T47D (cell line): Measurements from ENCODE around the gene GTPBP2.

Experiments used
- DNase-seq, 2 experiments: peaks; one replicate each; pipeline versions ENCODE4 v3.0.0 to v3.0.0-alpha.2; 2011 to 2012; ENCODE audit warnings: low read depth in 1 of 2, low spot score in 1 of 2
- JUND ChIP-seq: IDR thresholded peaks from 2 replicates; pipeline ENCODE4 v1.6.1; 2012; ENCODE audit warnings: low read depth
- in situ Hi-C: cut with HindIII; loops from 2 replicates; pipeline ENCODE4 v1.10.0; 2016; ENCODE audit warnings: low sequenced_read_pairs, low pct_unique_long_range_greater_than_20kb

GTPBP2 gene, protein sequence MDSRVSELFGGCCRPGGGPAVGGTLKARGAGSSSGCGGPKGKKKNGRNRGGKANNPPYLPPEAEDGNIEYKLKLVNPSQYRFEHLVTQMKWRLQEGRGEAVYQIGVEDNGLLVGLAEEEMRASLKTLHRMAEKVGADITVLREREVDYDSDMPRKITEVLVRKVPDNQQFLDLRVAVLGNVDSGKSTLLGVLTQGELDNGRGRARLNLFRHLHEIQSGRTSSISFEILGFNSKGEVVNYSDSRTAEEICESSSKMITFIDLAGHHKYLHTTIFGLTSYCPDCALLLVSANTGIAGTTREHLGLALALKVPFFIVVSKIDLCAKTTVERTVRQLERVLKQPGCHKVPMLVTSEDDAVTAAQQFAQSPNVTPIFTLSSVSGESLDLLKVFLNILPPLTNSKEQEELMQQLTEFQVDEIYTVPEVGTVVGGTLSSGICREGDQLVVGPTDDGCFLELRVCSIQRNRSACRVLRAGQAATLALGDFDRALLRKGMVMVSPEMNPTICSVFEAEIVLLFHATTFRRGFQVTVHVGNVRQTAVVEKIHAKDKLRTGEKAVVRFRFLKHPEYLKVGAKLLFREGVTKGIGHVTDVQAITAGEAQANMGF

DNA sequence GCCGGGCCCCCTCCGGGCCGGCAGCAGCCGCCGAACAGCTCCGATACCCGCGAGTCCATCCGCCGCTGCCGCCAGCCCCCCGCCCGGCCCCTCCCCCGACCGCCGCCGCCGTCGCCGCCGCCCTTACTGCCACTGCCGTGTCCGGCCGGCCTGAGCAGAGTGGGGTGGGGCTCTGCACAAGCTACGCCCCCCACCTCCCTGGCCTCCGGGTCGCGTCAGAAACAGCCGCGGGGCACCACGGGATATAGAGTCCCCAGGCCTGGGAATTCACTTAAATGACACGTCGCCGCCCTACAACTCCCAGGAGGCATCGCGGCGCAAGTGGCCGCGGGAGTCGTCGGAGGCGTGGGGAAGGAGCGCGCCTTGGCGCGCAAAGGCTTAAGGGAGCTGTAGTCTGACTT, at the start of gene GTPBP2:
GTPBP2 (minus strand) TSS at position 161 of the 401 bp plus-strand sequence; CDS start at position 59, 102 bp downstream.
- in situ Hi-C loops, result no loop called here
- no peak for TF ChIP-seq JUND
- DNase-seq, result peak; percentile 85 to 100

DNA sequence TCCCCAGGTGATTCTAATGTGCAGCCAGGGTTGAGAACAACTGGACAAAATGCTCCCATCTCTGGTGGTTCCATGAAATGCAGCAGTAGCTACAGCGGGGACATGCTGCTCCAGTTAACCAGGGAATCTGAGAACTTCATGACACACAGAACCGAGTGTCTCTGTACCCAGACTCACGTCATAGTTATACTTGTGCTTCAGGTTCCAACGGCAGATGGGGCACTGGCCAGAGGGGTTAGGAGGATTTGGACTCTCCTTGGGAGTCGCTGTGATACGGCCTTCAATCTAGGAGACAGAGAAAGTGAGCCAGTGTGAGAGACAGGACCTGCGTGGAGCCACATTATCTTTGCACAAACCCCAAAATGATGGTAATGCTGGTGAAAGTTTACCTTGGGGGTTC, 49.3 kb upstream of the GTPBP2 start:
- no peak for TF ChIP-seq JUND
- no peak for DNase-seq
- in situ Hi-C loops, result no loop called here

DNA sequence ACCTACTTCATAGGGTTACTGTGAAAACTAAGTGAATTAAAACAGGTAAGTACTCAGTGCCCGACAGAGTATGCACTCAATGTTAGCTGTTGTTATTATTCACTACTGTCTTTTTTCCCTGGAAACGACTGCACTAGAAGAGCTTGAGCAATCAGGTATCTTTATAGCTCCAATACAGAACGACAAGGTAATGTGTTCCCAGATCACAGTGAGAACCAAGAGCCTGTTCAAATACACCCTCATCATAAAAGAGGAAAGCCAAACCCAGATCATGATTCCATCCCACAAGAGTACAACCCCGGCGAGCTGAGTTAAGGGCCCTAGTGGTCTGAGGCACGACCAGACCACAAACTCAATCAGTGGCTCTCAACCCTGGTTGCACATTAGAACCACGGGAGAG, 48.7 kb upstream of the GTPBP2 start:
- no peak for TF ChIP-seq JUND
- in situ Hi-C loops, result no loop called here
- no peak for DNase-seq

DNA sequence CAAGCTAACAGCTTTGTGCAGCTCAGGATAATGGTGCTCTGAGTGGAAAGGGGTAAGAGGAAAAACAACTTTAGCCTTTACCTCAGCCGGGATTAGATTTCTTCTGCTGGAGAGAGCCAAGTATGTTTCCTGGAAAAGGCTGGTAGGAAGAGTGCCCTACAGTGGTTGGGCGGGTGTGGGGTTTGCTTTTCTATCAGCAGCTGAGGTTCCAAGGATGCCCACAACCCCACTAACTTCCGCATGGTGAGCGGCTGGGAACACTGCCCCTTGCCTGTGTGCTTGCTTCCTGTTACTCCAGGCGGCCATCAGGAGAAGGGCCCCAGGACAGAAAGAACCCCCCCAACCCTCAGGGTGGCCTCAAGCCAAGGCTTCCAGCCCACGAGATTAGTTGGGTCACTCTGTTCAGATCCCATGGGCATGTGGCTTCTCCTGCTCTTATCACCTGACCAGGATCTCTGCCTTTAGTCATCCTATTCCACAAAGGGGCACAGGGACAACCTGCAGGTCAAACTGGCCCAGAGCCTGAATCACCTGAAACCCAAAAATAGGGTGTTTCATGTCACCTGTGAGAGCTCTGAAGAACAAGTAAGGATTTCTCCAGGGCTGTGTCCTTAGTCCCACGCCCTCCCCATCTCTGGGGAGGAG, 48.0 kb upstream of the GTPBP2 start:
- no peak for TF ChIP-seq JUND
- in situ Hi-C loops, result no loop called here
- DNase-seq, result no peak

DNA sequence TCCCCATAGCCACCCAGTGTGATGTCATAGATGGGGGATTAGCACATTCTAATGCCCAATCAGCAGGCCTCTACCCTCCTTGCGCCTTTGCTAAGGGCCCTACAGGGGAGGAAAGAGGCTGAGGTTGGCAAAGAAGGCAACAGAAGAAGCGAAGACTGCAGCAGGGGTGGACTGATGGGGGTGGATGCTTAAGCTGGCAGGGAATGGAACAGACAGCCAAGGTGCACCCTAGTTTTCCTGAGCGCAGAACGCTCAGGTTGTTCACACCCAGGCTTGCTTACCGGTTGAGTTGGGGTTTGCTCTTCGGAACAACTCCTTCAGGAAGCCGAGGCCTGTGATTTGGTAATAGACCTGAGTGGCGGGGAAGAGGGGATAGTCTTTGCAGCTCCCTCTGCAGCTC, 45.9 kb upstream of the GTPBP2 start:
- no peak for DNase-seq
- TF ChIP-seq JUND, result no peak
- in situ Hi-C loops, result no loop called here

DNA sequence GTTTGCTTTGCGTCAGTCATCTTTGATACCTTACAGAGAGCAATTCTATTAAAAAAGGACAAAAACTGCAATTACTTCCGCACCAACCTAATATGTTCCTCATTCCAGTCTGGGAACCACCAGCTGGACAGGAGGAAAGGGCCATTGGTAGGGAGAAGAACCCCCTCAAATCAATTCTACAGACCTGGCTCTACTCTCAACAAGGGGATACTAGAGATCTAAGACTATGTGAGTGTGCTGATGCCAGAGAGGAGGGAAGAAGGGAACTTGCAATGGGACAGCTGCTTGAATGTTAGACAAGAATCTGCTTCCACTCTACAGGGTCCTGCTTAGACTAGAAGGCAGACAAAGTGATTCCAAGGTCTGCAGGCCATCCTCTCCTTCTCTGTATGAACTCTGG, 45.2 kb upstream of the GTPBP2 start:
- DNase-seq, result no peak
- in situ Hi-C loops, result no loop called here
- TF ChIP-seq JUND, result no peak

DNA sequence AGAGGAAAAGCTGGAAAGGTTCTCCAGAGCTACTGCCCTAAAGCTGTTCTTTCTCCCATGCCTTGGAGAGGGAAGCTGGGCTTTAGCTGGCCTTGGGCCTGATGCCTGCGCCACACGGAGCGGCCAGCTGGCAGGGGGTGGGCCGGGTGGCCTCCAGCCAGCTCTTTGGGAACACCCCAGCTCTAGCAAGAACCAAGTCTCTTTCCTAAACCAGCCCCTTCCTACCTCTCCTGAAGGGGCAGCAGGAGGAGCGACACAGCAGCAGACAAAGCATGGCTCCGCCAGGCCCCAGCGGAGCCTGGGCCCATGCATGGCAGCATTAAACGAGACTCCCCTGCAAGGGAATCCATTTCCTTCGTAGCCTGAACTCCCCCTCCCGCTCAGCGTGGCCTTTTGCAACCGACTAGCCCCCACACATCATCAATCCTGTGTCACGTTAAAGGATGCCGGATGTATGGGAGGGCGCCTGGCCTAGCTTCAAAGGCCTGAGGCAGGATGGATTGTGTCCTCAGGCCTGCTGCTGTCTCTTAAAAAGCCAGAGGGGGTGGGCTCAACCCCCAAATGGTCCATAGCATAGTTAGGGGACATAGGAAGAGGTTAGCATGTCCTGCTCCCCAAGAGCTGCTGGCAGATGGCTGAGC, 44.5 kb upstream of the GTPBP2 start:
- no peak for TF ChIP-seq JUND
- DNase-seq, result no peak
- in situ Hi-C loops, result no loop called here

DNA sequence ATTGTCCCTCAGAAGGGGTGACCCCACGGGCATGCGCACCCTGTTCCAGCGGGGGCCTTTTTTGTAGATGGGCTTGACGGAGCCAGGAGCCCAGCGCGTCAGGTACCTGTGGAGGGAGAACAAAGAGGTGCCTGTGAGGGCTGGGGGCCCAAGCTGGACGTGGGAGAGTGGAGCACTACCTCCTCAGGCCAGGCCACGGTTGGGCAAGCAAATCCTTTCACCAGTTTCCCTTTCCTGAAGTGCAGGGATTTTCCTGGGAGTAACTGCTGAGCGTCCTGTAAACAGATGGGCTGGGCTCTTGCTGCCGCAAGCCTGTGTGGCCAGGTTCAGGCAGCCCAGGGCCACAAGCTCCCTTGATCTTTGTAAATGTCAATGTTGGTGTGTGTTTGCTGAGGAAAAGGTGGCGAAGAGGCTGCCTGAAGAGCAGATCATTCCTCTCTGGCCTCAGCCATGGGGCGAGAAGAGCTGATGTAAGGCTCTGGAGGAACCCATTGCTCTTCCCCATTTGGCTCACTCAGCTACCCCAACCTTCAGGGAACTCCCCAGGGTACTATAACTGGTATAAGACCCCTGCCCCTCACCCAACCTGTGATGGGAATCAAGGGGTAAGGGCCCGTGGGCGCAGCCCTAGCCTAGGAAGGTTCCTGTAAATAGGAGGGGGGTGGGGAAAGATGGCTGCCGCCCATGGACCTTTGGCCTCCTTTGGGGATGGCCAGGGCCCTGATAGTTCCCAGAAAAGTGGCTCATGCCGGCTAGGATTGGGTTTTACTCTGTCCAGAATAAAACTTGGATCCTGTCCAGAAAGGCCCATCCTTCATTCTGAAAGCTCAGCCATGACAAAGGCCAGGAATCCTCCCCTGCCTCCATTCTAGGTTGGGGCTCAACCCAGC, 43.0 kb upstream of the GTPBP2 start:
- TF ChIP-seq JUND, result no peak
- in situ Hi-C loops, result no loop called here

DNA sequence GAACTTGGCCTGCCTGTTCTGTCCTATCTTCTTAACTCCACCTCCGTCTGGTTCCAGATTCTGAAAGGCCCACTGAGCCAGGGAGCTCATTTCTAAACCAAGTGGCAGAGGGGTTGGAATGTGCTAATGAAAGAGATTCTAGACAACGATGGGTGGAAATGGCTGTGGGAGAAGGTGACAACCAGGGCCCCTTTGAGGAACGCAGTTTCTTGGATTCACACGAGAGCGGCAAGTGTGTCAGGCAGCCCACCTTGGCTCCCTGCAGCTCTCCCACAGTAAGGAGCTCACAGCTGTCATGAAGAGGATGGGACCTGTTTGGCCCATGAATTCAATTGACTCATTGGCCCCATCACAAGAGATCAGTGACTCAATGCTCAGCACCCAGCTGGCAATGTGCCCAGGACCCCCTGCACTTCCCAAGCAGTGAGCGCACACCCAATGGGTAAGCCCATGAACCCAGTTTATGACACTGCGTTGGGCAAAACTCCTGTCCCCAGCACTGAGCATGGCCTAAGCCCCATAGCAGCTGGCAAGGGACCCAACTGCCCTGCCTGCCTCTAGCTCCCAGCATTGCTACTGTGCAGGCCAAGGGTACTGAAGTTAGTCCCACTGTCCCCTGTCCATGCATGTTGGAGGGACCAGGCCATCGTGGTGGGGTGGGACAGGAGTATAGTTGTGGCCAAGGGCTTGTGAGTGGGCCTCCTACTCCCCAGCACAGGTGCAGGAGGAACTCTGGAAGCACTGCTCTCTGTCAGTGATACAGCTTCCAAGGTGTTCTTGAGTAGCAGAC, 42.1 kb upstream of the GTPBP2 start:
- in situ Hi-C loops, result no loop called here
- DNase-seq, result no peak
- no peak for TF ChIP-seq JUND

More for the DNA sequence above, 43.0 kb upstream of the GTPBP2 start:
- DNase-seq, result peak in 1 of 2 experiments; percentile 42

DNA sequence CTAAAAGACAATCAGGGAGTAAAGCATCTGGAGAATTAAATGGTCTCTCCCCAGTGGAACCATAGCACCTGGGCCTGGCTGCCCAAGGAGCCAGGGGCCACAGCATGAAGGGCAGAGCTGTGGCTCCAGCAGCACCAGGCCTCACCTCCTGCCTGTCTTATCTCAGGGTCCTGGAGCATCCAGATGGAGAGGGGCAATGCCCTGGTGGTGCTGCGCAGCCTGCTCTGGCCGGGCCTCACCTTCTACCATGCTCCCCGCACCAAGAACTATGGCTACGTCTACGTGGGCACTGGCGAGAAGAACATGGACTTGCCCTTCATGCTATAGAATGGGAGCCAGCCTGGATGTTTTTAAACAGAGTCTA, 41.5 kb upstream of the GTPBP2 start:
- no peak for TF ChIP-seq JUND
- in situ Hi-C loops, result no loop called here
- no peak for DNase-seq

DNA sequence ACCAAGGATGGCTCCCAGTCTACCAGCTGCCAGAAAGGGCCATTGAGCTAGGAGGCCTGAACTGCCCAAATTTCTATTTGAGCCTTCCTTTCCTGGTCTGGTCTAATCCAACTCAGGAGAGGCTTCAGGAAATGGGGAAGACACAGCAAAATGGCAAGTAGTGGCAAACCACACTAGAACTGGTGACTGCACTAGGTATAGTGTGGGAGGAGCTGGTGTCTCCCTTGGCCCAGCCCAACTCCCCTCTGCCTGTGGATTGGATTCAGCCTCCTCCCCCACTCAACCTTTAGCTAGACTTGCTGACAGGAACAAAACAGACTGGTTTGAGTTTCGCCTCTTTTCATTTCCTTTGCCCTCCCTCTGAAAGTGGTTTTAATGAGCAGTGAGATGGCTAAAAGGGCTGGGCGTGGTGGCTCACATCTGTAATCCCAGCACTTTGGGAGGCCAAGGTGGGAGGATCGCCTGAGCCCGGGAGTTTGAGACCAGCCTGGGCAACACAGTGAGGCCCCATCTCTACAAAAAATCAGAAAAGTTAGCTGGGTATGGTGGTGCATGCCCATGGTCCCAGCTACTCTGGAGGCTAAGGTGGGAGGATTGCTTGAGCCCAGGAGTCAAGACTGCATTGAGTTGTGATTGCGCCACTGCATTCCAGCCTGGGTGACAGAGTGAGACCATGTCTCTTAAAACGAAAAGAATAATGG, 41.0 kb upstream of the GTPBP2 start:
- in situ Hi-C loops, result no loop called here
- no peak for TF ChIP-seq JUND
- peak in 1 of 2 experiments; percentile 49 for DNase-seq
